OCI-LY7 (cell line): ENCODE measurements around the gene MAN1C1.

Experiments
- CTCF ChIP-seq: fragments of 200-600 bp; sonication (generic); conservative IDR thresholded peaks from 2 replicates; pipeline ENCODE4 v1.5.1; 2014; ENCODE audit warnings: mild to moderate bottlenecking, antibody characterized with exemption, low read length, moderate library complexity, mixed read lengths
- EZH2phosphoT487 ChIP-seq: fragments of 200-600 bp; sonication (generic); IDR thresholded peaks from 2 replicates; pipeline ENCODE4 v1.6.1; 2018; ENCODE audit warnings: low read depth, borderline replicate concordance, mild to moderate bottlenecking, mixed run types, antibody characterized with exemption, low read length, moderate library complexity, mixed read lengths

GRCh38 chr1:25714372-25714931, 97.9 kb downstream of the MAN1C1 start:
- TF ChIP-seq CTCF (no peak), EZH2phosphoT487 (no peak)
